ENCODE measurements around the gene HOXC5. TPM values are rescaled to one million over a fixed set of nuclear protein-coding genes. Genes with fewer than 3 reads are reported as not detected.

Gene HOXC5
- total and polyA plus RNA-seq, 12 donors = 0.01 TPM; not detected in 11

- H3K4me1 ChIP-seq = peaks cover 0 to 12% (median 1%) of the 10 kb centered on the region in 9 donors
- TF ChIP-seq CTCF (IDR thresholded peaks at IDR 0.05) = no peak
- no peak for DNase-seq
- intact Hi-C loops (cut with DNase I) = no loop called here
- H3K27ac ChIP-seq = no peak overlapping the region
- H3K36me3 ChIP-seq = no peaks in the 10 kb centered on the region
- H3K4me3 ChIP-seq = no peak overlapping the region
- peaks cover 41 to 100% (median 100%) of the 10 kb centered on the region in 7 donors for H3K27me3 ChIP-seq
- 34 to 38% methylated on average over 7 of the region's 7 CpGs for WGBS, 2 donors
- ATAC-seq = no peak
- no peaks in the 10 kb centered on the region for H3K9me3 ChIP-seq
Measured at GRCh38 chr12:54025499-54026405, 7.1 kb upstream of the HOXC5 start.

GRCh38 chr12:54026640-54027441 is 6.0 kb upstream of the HOXC5 start:
- H3K36me3 ChIP-seq = no peaks in the 10 kb centered on the region
- no peak overlapping the region for H3K27ac ChIP-seq
- no peaks in the 10 kb centered on the region for H3K9me3 ChIP-seq
- no peak for ATAC-seq
- no peak overlapping the region for H3K4me3 ChIP-seq
- H3K4me1 ChIP-seq = peaks cover 0 to 15% (median 5%) of the 10 kb centered on the region in 9 donors
- WGBS, 2 donors = 20 to 22% methylated on average over 22 of the region's 22 CpGs
- peaks cover 51 to 100% (median 100%) of the 10 kb centered on the region in 7 donors for H3K27me3 ChIP-seq
- no peak for DNase-seq
- intact Hi-C loops (cut with DNase I) = no loop called here
- TF ChIP-seq CTCF (IDR thresholded peaks at IDR 0.05) = no peak

- WGBS, 2 donors = 43 to 50% methylated on average over 3 of the region's 3 CpGs
- TF ChIP-seq CTCF (IDR thresholded peaks at IDR 0.05) = no peak
- intact Hi-C loops (cut with DNase I) = no loop called here
- no peak for DNase-seq
- Histone ChIP-seq H3K4me1 (peaks cover 0 to 15% (median 5%) of the 10 kb centered on the region in 9 donors), H3K9me3 (peaks cover 0 to under 1% (median 0%) of the 10 kb centered on the region in 11 donors), H3K27me3 (peaks cover 56 to 100% (median 100%) of the 10 kb centered on the region in 7 donors), H3K4me3 (no peak overlapping the region), H3K36me3 (no peaks in the 10 kb centered on the region), H3K27ac (no peak overlapping the region)
- no peak for ATAC-seq
Measured at GRCh38 chr12:54027442-54027786, 5.4 kb upstream of the HOXC5 start.
